Measurements from ENCODE around the gene EMP1. TPM values are rescaled to one million over a fixed set of nuclear protein-coding genes. Genes with fewer than 3 reads are reported as not detected.

The EMP1 gene
- total and polyA plus RNA-seq, 2 of the 8 experiments (the other 6 are each of a cell fraction or from before 2014, with no cell fraction given): 0.17 to 0.65 TPM

DNA sequence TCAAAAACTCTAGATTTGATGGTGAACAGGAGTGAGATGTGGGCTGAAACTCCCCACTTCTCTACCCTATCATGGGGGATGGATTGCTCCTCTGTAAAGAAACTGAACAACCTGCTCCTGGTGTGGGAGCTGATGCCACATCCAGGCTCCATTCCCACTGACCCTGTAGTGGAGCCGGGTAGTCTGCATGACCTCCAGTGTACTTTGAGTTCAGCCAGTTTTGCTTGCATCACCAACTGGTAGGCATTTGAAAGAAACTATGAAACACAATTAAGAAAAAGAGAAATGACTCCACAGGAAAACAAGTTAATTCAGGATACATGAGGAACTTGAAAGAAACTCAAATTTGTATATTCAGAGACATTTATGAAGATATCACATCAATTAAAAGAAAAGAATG, 27.3 kb upstream of the EMP1 start (continued):
- no peak for TF ChIP-seq ZNF274 (IDR thresholded peaks at IDR 0.05; ENCODE audit: borderline replicate concordance, extremely low read depth, low read length)
- TF ChIP-seq POU5F1 (IDR thresholded peaks at IDR 0.05; ENCODE audit: low read depth, low read length): no peak

All from H1 (cell line).